Activated CD8-positive, alpha-beta T cell treated with anti-CD3 and anti-CD28 coated beads, Interleukin-2, amount 10 ng/mL, durations not matched to agents 7 days and 5 days (primary cell): Measurements from ENCODE around the gene FOXI2. TPM values are rescaled to one million over a fixed set of nuclear protein-coding genes. Genes with fewer than 3 reads are reported as not detected.
A peak's percentile ranks its signal among the peaks of the same experiment; 100 is the strongest.

ENCODE experiments used
- ATAC-seq: fragments of 150-1000 bp; cut with Tn5 transposase; one replicate; pipeline ENCODE4 v1.10.0; 2021; ENCODE audit warnings: moderate library complexity
- CTCF ChIA-PET: fragments of 350-600 bp; sonication (Branson Sonifier 250); formaldehyde crosslinking; loops from one replicate; lab custom pipeline; 2021; ENCODE audit warnings: antibody characterized with exemption; lab: Charles Lee
- POLR2A ChIA-PET: fragments of 350-600 bp; sonication (Branson Sonifier 250); formaldehyde crosslinking; loops from one replicate; lab custom pipeline; 2021; ENCODE audit warnings: antibody characterized with exemption; lab: Charles Lee
- DNase-seq: peaks from one replicate; pipeline ENCODE4 v3.0.0-alpha.2; 2020
- H3K27ac Mint-ChIP-seq: one replicate; pipeline ENCODE4 v1.8.0; 2021; ENCODE audit warnings: mild to moderate bottlenecking, mixed read lengths
- H3K27me3 Mint-ChIP-seq: one replicate; pipeline ENCODE4 v1.8.0; 2021; ENCODE audit warnings: low read depth, mixed read lengths
- H3K36me3 Mint-ChIP-seq: one replicate; pipeline ENCODE4 v1.8.0; 2021; ENCODE audit warnings: low read depth, mixed read lengths
- H3K4me1 Mint-ChIP-seq: one replicate; pipeline ENCODE4 v1.8.0; 2021; ENCODE audit warnings: low read depth, mixed read lengths
- H3K4me3 Mint-ChIP-seq: one replicate; pipeline ENCODE4 v1.8.0; 2021; ENCODE audit warnings: mild to moderate bottlenecking, mixed read lengths
- H3K9me3 Mint-ChIP-seq: one replicate; pipeline ENCODE4 v1.8.0; 2022; ENCODE audit warnings: mixed read lengths; ENCODE audit not compliant: insufficient read depth
- total RNA-seq, 2 experiments: library from RNA; stranded (reverse); gene quantifications; one replicate each; pipeline ENCODE4 v1.2.3, GENCODE V29; 2021

FOXI2 gene
- total RNA-seq, result not detected

GRCh38 chr10:127736915-127737562 is at the start of gene FOXI2:
Gene FOXI2 (plus strand): TSS chr10:127737185. CDS start chr10:127737274, 89 bp downstream.
- POLR2A ChIA-PET, result no interaction called here
- Mint-ChIP-seq H3K36me3 (no peaks in the 10 kb centered on the region), H3K9me3 (no peaks in the 10 kb centered on the region), H3K27me3 (peaks cover 33% of the 10 kb centered on the region), H3K4me1 (no peaks in the 10 kb centered on the region), H3K27ac (no peak within 1 kb of the TSS), H3K4me3 (no peak within 1 kb of the TSS)
- CTCF ChIA-PET, result no interaction called here
- ATAC-seq (no peak), DNase-seq (no peak)

- no peak for DNase-seq
- CTCF ChIA-PET, result no interaction called here
- Mint-ChIP-seq H3K9me3 (no peaks in the 10 kb centered on the region), H3K27ac (no peak overlapping the region), H3K4me1 (no peaks in the 10 kb centered on the region), H3K27me3 (no peaks in the 10 kb centered on the region), H3K36me3 (no peaks in the 10 kb centered on the region), H3K4me3 (no peak overlapping the region)
- ATAC-seq, result no peak
- POLR2A ChIA-PET, result no interaction called here
Measured at GRCh38 chr10:127687548-127687947, 49.4 kb upstream of the FOXI2 start.

GRCh38 chr10:127690176-127690835 is 46.7 kb upstream of the FOXI2 start:
- no peaks in the 10 kb centered on the region for H3K9me3 Mint-ChIP-seq
- DNase-seq (no peak), ATAC-seq (no peak)
- ChIA-PET CTCF (no interaction called here), POLR2A (no interaction called here)
- H3K27me3 Mint-ChIP-seq, result no peaks in the 10 kb centered on the region
- H3K27ac Mint-ChIP-seq, result no peak overlapping the region
- no peaks in the 10 kb centered on the region for H3K4me1 Mint-ChIP-seq
- H3K36me3 Mint-ChIP-seq, result no peaks in the 10 kb centered on the region
- no peak overlapping the region for H3K4me3 Mint-ChIP-seq

- CTCF ChIA-PET, result interaction anchor here (1.6 kb wide), 1 partner anchor 130 kb away, joined by 4 read pairs; no protein-coding TSS in a partner anchor
- POLR2A ChIA-PET, result no interaction called here
- no peak overlapping the region for H3K4me3 Mint-ChIP-seq
- ATAC-seq (peak; percentile 39), DNase-seq (peak; percentile 55)
- H3K9me3 Mint-ChIP-seq, result no peaks in the 10 kb centered on the region
- no peaks in the 10 kb centered on the region for H3K27me3 Mint-ChIP-seq
- H3K27ac Mint-ChIP-seq, result no peak overlapping the region
- H3K4me1 Mint-ChIP-seq, result no peaks in the 10 kb centered on the region
- H3K36me3 Mint-ChIP-seq, result no peaks in the 10 kb centered on the region
Measured at GRCh38 chr10:127694580-127695193, 42.3 kb upstream of the FOXI2 start.

- no peak overlapping the region for H3K27ac Mint-ChIP-seq
- CTCF ChIA-PET, result interaction anchor here (1.3 to 1.6 kb wide), 2 partner anchors 131 to 159 kb away, joined by 3 to 4 read pairs; no protein-coding TSS in a partner anchor
Measured at GRCh38 chr10:127695431-127695830, 41.6 kb upstream of the FOXI2 start.

GRCh38 chr10:127698886-127699285 is 38.1 kb upstream of the FOXI2 start:
- Mint-ChIP-seq H3K36me3 (no peaks in the 10 kb centered on the region), H3K4me3 (no peak overlapping the region), H3K27ac (no peak overlapping the region), H3K27me3 (no peaks in the 10 kb centered on the region), H3K9me3 (no peaks in the 10 kb centered on the region), H3K4me1 (no peaks in the 10 kb centered on the region)
- no peak for ATAC-seq
- no peak for DNase-seq
- ChIA-PET POLR2A (no interaction called here), CTCF (no interaction called here)

More at GRCh38 chr10:127695431-127695830, 41.6 kb upstream of the FOXI2 start:
- ATAC-seq (no peak), DNase-seq (no peak)
- H3K4me3 Mint-ChIP-seq, result no peak overlapping the region
- no peaks in the 10 kb centered on the region for H3K4me1 Mint-ChIP-seq
- POLR2A ChIA-PET, result no interaction called here
- H3K27me3 Mint-ChIP-seq, result no peaks in the 10 kb centered on the region
- no peaks in the 10 kb centered on the region for H3K36me3 Mint-ChIP-seq
- no peaks in the 10 kb centered on the region for H3K9me3 Mint-ChIP-seq

GRCh38 chr10:127699311-127699710 is 37.7 kb upstream of the FOXI2 start:
- POLR2A ChIA-PET, result no interaction called here
- CTCF ChIA-PET, result no interaction called here
- ATAC-seq, result no peak
- Mint-ChIP-seq H3K27ac (no peak overlapping the region), H3K4me1 (no peaks in the 10 kb centered on the region), H3K4me3 (no peak overlapping the region), H3K36me3 (no peaks in the 10 kb centered on the region), H3K27me3 (no peaks in the 10 kb centered on the region), H3K9me3 (no peaks in the 10 kb centered on the region)
- no peak for DNase-seq

- H3K36me3 Mint-ChIP-seq, result no peaks in the 10 kb centered on the region
- H3K4me3 Mint-ChIP-seq, result no peak overlapping the region
- DNase-seq (no peak), ATAC-seq (no peak)
- H3K4me1 Mint-ChIP-seq, result no peaks in the 10 kb centered on the region
- ChIA-PET POLR2A (no interaction called here), CTCF (no interaction called here)
- no peaks in the 10 kb centered on the region for H3K9me3 Mint-ChIP-seq
- H3K27ac Mint-ChIP-seq, result no peak overlapping the region
- no peaks in the 10 kb centered on the region for H3K27me3 Mint-ChIP-seq
Measured at GRCh38 chr10:127702271-127702670, 34.7 kb upstream of the FOXI2 start.

- Mint-ChIP-seq H3K27me3 (no peaks in the 10 kb centered on the region), H3K4me3 (no peak overlapping the region), H3K36me3 (no peaks in the 10 kb centered on the region), H3K4me1 (no peaks in the 10 kb centered on the region), H3K9me3 (no peaks in the 10 kb centered on the region), H3K27ac (no peak overlapping the region)
- ChIA-PET POLR2A (interaction anchor here (0.6 kb wide), 1 partner anchor 60 kb away, joined by 4 read pairs; no protein-coding TSS in a partner anchor), CTCF (interaction anchor here (0.8 to 2.7 kb wide), 6 partner anchors 9 to 320 kb away, joined by 3 to 17 read pairs (median 3); no protein-coding TSS in a partner anchor)
- ATAC-seq (no peak), DNase-seq (no peak)
Measured at GRCh38 chr10:127715249-127715648, 21.7 kb upstream of the FOXI2 start.

- Mint-ChIP-seq H3K27me3 (no peaks in the 10 kb centered on the region), H3K4me3 (no peak overlapping the region), H3K36me3 (no peaks in the 10 kb centered on the region), H3K4me1 (no peaks in the 10 kb centered on the region), H3K9me3 (no peaks in the 10 kb centered on the region), H3K27ac (no peak overlapping the region)
- CTCF ChIA-PET, result interaction anchor here (0.8 to 2.7 kb wide), 6 partner anchors 10 to 319 kb away, joined by 3 to 17 read pairs (median 3); no protein-coding TSS in a partner anchor
- POLR2A ChIA-PET, result interaction anchor here (0.6 kb wide), 1 partner anchor 61 kb away, joined by 4 read pairs; no protein-coding TSS in a partner anchor
- ATAC-seq, result no peak
- no peak for DNase-seq
Measured at GRCh38 chr10:127715782-127716378, 21.1 kb upstream of the FOXI2 start.

- POLR2A ChIA-PET, result no interaction called here
- ATAC-seq, result no peak
- H3K4me1 Mint-ChIP-seq, result no peaks in the 10 kb centered on the region
- CTCF ChIA-PET, result no interaction called here
- H3K36me3 Mint-ChIP-seq, result no peaks in the 10 kb centered on the region
- H3K27me3 Mint-ChIP-seq, result peaks cover 3% of the 10 kb centered on the region
- H3K4me3 Mint-ChIP-seq, result no peak overlapping the region
- no peak overlapping the region for H3K27ac Mint-ChIP-seq
- no peaks in the 10 kb centered on the region for H3K9me3 Mint-ChIP-seq
- DNase-seq, result no peak
Measured at GRCh38 chr10:127720142-127720541, 16.8 kb upstream of the FOXI2 start.
